B cell (primary cell): ENCODE results near the gene RBM33.

Experiments used
- EZH2 ChIP-seq: IDR thresholded peaks from 2 replicates; pipeline ENCODE4 v1.6.1; 2012; ENCODE audit warnings: borderline replicate concordance, low read depth, mild to moderate bottlenecking, moderate library complexity, low read length; ENCODE audit not compliant: insufficient read depth, poor library complexity, severe bottlenecking
- TF ChIP-seq, protein P1 (sequence below): fragments of 200-600 bp; IDR thresholded peaks from one replicate; pipeline ENCODE4 v1.8.0; 2022; ENCODE audit warnings: antibody characterized with exemption, mild to moderate bottlenecking

DNA sequence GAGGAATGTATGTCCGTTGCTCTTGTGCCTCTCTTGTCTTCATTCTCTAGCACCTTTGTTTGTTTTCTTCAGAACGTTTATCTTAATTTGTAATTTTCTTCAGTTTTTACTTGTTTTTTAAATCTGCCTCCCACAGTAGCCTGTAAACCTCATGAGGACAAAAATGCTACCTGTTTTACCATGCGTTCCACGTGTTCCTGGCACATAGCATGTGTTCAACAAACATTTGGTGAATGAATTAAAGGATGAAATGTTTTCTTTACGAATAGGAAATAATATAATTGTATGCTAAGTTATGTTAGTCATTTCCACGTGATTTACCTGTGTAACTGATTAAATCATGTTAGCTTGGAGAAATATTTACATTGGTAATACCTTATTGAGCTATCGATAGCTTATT is 2.2 kb downstream of the RBM33 start:
- TF ChIP-seq, protein P1, sequence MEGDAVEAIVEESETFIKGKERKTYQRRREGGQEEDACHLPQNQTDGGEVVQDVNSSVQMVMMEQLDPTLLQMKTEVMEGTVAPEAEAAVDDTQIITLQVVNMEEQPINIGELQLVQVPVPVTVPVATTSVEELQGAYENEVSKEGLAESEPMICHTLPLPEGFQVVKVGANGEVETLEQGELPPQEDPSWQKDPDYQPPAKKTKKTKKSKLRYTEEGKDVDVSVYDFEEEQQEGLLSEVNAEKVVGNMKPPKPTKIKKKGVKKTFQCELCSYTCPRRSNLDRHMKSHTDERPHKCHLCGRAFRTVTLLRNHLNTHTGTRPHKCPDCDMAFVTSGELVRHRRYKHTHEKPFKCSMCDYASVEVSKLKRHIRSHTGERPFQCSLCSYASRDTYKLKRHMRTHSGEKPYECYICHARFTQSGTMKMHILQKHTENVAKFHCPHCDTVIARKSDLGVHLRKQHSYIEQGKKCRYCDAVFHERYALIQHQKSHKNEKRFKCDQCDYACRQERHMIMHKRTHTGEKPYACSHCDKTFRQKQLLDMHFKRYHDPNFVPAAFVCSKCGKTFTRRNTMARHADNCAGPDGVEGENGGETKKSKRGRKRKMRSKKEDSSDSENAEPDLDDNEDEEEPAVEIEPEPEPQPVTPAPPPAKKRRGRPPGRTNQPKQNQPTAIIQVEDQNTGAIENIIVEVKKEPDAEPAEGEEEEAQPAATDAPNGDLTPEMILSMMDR: no peak
- TF ChIP-seq EZH2: no peak
